Measurements from ENCODE around the gene TTLL9. TPM values are rescaled to one million over a fixed set of nuclear protein-coding genes. Genes with fewer than 3 reads are reported as not detected.

TTLL9 gene
- total and polyA plus RNA-seq, 4 donors = 0.06 to 0.08 TPM; not detected in 2

GRCh38 chr20:31861385-31862156, 8.9 kb upstream of the TTLL9 start:
- Histone ChIP-seq H3K4me3 (ENCODE audit: low read depth in 1 of 3, low read length in 3 of 3) (peak overlapping the region in 2 of 3 donors; percentile 35 to 44), H3K27me3 (ENCODE audit: control insufficient read depth in 4 of 4, insufficient read depth in 4 of 4, low read length in 3 of 4) (peaks cover 0 to 3% (median 0%) of the 10 kb centered on the region in 4 donors), H3K27ac (ENCODE audit: low read depth in 1 of 2, low read length in 2 of 2) (no peak overlapping the region), H3K4me1 (ENCODE audit: control insufficient read depth in 4 of 4, insufficient read depth in 4 of 4, low read length in 3 of 4) (peaks cover 2 to 16% (median 8%) of the 10 kb centered on the region in 4 donors), H3K36me3 (ENCODE audit: control insufficient read depth in 4 of 4, insufficient read depth in 3 of 4, low read depth in 1 of 4, low read length in 3 of 4) (no peaks in the 10 kb centered on the region), H3K9ac (ENCODE audit: low read depth in 1 of 2, low read length in 2 of 2) (no peak overlapping the region), H3K9me3 (ENCODE audit: control insufficient read depth in 4 of 4, low read length in 3 of 4) (no peaks in the 10 kb centered on the region)
- WGBS = 5% methylated on average over 60 of the region's 60 CpGs
- no peak for TF ChIP-seq NR2F2 (IDR thresholded peaks at IDR 0.05)
- no peak for TF ChIP-seq HNF4G (IDR thresholded peaks at IDR 0.05)
- no peak for TF ChIP-seq EGR1 (IDR thresholded peaks at IDR 0.05; ENCODE audit: low read depth in 2 of 2)
- TF ChIP-seq, protein P1, sequence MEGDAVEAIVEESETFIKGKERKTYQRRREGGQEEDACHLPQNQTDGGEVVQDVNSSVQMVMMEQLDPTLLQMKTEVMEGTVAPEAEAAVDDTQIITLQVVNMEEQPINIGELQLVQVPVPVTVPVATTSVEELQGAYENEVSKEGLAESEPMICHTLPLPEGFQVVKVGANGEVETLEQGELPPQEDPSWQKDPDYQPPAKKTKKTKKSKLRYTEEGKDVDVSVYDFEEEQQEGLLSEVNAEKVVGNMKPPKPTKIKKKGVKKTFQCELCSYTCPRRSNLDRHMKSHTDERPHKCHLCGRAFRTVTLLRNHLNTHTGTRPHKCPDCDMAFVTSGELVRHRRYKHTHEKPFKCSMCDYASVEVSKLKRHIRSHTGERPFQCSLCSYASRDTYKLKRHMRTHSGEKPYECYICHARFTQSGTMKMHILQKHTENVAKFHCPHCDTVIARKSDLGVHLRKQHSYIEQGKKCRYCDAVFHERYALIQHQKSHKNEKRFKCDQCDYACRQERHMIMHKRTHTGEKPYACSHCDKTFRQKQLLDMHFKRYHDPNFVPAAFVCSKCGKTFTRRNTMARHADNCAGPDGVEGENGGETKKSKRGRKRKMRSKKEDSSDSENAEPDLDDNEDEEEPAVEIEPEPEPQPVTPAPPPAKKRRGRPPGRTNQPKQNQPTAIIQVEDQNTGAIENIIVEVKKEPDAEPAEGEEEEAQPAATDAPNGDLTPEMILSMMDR (IDR thresholded peaks at IDR 0.05; ENCODE audit: low read depth, low read length, missing input control) = no peak
- TF ChIP-seq RXRA (IDR thresholded peaks at IDR 0.05) = no peak
- TF ChIP-seq JUND (IDR thresholded peaks at IDR 0.05) = no peak
- TF ChIP-seq REST (IDR thresholded peaks at IDR 0.05) = no peak
- no peak for TF ChIP-seq GABPA (IDR thresholded peaks at IDR 0.05 in 1 of 2, conservative IDR thresholded peaks at IDR 0.05 in 1 of 2)
- TF ChIP-seq, protein P2, sequence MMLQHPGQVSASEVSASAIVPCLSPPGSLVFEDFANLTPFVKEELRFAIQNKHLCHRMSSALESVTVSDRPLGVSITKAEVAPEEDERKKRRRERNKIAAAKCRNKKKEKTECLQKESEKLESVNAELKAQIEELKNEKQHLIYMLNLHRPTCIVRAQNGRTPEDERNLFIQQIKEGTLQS (IDR thresholded peaks at IDR 0.05) = no peak
- no peak for TF ChIP-seq ZBTB33 (IDR thresholded peaks at IDR 0.05)
- peak; percentile 69 for DNase-seq (ENCODE audit: low spot score)

- no peak for DNase-seq (ENCODE audit: low spot score)
- 72% methylated on average over 5 of the region's 5 CpGs for WGBS
These were observed 8.3 kb upstream of the TTLL9 start for GRCh38 chr20:31862157-31862470.

More at GRCh38 chr20:31862157-31862470, 8.3 kb upstream of the TTLL9 start:
- H3K27ac ChIP-seq (ENCODE audit: low read depth in 1 of 2, low read length in 2 of 2) = no peak overlapping the region
- H3K36me3 ChIP-seq (ENCODE audit: control insufficient read depth in 4 of 4, insufficient read depth in 3 of 4, low read depth in 1 of 4, low read length in 3 of 4) = no peaks in the 10 kb centered on the region
- H3K4me1 ChIP-seq (ENCODE audit: control insufficient read depth in 4 of 4, insufficient read depth in 4 of 4, low read length in 3 of 4) = peaks cover 2 to 16% (median 8%) of the 10 kb centered on the region in 4 donors
- TF ChIP-seq FOXA2 (IDR thresholded peaks at IDR 0.05) (no peak), SP1 (IDR thresholded peaks at IDR 0.05) (no peak), EGR1 (IDR thresholded peaks at IDR 0.05; ENCODE audit: low read depth in 2 of 2) (no peak), MAX (IDR thresholded peaks at IDR 0.05) (no peak), YY1 (IDR thresholded peaks at IDR 0.05) (no peak), REST (IDR thresholded peaks at IDR 0.05) (no peak), NR2F2 (IDR thresholded peaks at IDR 0.05) (no peak), FOXA1 (IDR thresholded peaks at IDR 0.05) (no peak), RXRA (IDR thresholded peaks at IDR 0.05) (no peak), RAD21 (IDR thresholded peaks at IDR 0.05) (no peak), HNF4A (conservative IDR thresholded peaks at IDR 0.05) (no peak)
- TF ChIP-seq, protein P1 (IDR thresholded peaks at IDR 0.05; ENCODE audit: low read depth, low read length, missing input control) = no peak
- H3K27me3 ChIP-seq (ENCODE audit: control insufficient read depth in 4 of 4, insufficient read depth in 4 of 4, low read length in 3 of 4) = peaks cover 0 to 3% (median 0%) of the 10 kb centered on the region in 4 donors
- H3K9ac ChIP-seq (ENCODE audit: low read depth in 1 of 2, low read length in 2 of 2) = no peak overlapping the region
- H3K9me3 ChIP-seq (ENCODE audit: control insufficient read depth in 4 of 4, low read length in 3 of 4) = no peaks in the 10 kb centered on the region
- no peak overlapping the region for H3K4me3 ChIP-seq (ENCODE audit: low read depth in 1 of 3, low read length in 3 of 3)
